Activated naive CD4-positive, alpha-beta T cell treated with anti-CD3 and anti-CD28 coated beads for 36 hours (primary cell): Measurements from ENCODE around the gene SLC4A11. TPM values are rescaled to one million over a fixed set of nuclear protein-coding genes. Genes with fewer than 3 reads are reported as not detected.
"Not testable (repeated sequence)": the region's sequence is repeated elsewhere in the genome, so short reads cannot be mapped to it uniquely, and the experiment has no call there.

Source experiments
- CTCF ChIA-PET: fragments of 350-600 bp; sonication (Branson Sonifier 250); formaldehyde crosslinking; loops from one replicate; lab custom pipeline; 2021; ENCODE audit warnings: antibody characterized with exemption; lab: Charles Lee
- DNase-seq: peaks from one replicate; pipeline ENCODE4 v3.0.0-alpha.2; 2020
- H3K27ac Mint-ChIP-seq: one replicate; pipeline ENCODE4 v1.8.0; 2021; ENCODE audit warnings: mild to moderate bottlenecking, mixed read lengths
- H3K27me3 Mint-ChIP-seq: one replicate; pipeline ENCODE4 v1.8.0; 2021; ENCODE audit warnings: low read depth, mixed read lengths
- H3K36me3 Mint-ChIP-seq: one replicate; pipeline ENCODE4 v1.8.0; 2021; ENCODE audit warnings: low read depth, mixed read lengths
- H3K4me1 Mint-ChIP-seq: one replicate; pipeline ENCODE4 v1.8.0; 2021; ENCODE audit warnings: low read depth, mixed read lengths
- H3K4me3 Mint-ChIP-seq: one replicate; pipeline ENCODE4 v1.8.0; 2021; ENCODE audit warnings: mild to moderate bottlenecking, moderate library complexity, mixed read lengths
- H3K9me3 Mint-ChIP-seq: one replicate; pipeline ENCODE4 v1.8.0; 2021; ENCODE audit warnings: mixed read lengths
- intact Hi-C: fragments of 100-400 bp; cut with micrococcal nuclease; formaldehyde crosslinking; loops from one replicate; pipeline ENCODE4 v1.15.1; 2023
- total RNA-seq, 2 experiments: library from RNA; stranded (reverse); gene quantifications; one replicate each; pipeline ENCODE4 v1.2.3, GENCODE V29; 2021

Gene SLC4A11
- total RNA-seq, 2 experiments from 2014 or later: 0.72 to 0.91 TPM

- H3K27me3 Mint-ChIP-seq: no peaks in the 10 kb centered on the region
These were observed 50.1 kb downstream of the SLC4A11 start for GRCh38 chr20:3188823-3189413.

GRCh38 chr20:3187861-3188260 lies 51.1 kb downstream of the SLC4A11 start:
- H3K27ac Mint-ChIP-seq, DNase-seq, H3K4me3 Mint-ChIP-seq, H3K27me3 Mint-ChIP-seq, H3K4me1 Mint-ChIP-seq, H3K9me3 Mint-ChIP-seq, intact Hi-C loops, CTCF ChIA-PET: not testable (repeated sequence)
- peaks cover 19% of the 10 kb centered on the region for H3K36me3 Mint-ChIP-seq

More at GRCh38 chr20:3188823-3189413, 50.1 kb downstream of the SLC4A11 start:
- H3K4me1 Mint-ChIP-seq: no peaks in the 10 kb centered on the region
- intact Hi-C loops: no loop called here
- H3K9me3 Mint-ChIP-seq: no peaks in the 10 kb centered on the region
- no peak for DNase-seq
- CTCF ChIA-PET: no interaction called here
- H3K4me3 Mint-ChIP-seq: no peak overlapping the region
- H3K36me3 Mint-ChIP-seq: peaks cover 19% of the 10 kb centered on the region
- no peak overlapping the region for H3K27ac Mint-ChIP-seq

- H3K4me1 Mint-ChIP-seq: no peaks in the 10 kb centered on the region
- H3K27me3 Mint-ChIP-seq: no peaks in the 10 kb centered on the region
- DNase-seq: no peak
- intact Hi-C loops: no loop called here
- CTCF ChIA-PET: interaction anchor here (0.7 to 1.2 kb wide), 2 partner anchors 9 to 130 kb away, joined by 3 read pairs; no protein-coding TSS in a partner anchor
- H3K9me3 Mint-ChIP-seq: no peaks in the 10 kb centered on the region
- H3K27ac Mint-ChIP-seq: no peak overlapping the region
- H3K4me3 Mint-ChIP-seq: no peak overlapping the region
- peaks cover 3% of the 10 kb centered on the region for H3K36me3 Mint-ChIP-seq
These were observed 54.9 kb downstream of the SLC4A11 start for GRCh38 chr20:3183896-3184612.

GRCh38 chr20:3182429-3182828 lies 56.6 kb downstream of the SLC4A11 start:
- intact Hi-C loops, CTCF ChIA-PET, H3K27ac Mint-ChIP-seq: not testable (repeated sequence)

GRCh38 chr20:3181270-3181669 lies 57.7 kb downstream of the SLC4A11 start:
- Mint-ChIP-seq H3K27me3 (no peaks in the 10 kb centered on the region), H3K9me3 (no peaks in the 10 kb centered on the region), H3K36me3 (peaks cover 1% of the 10 kb centered on the region), H3K4me1 (no peaks in the 10 kb centered on the region), H3K27ac (no peak overlapping the region), H3K4me3 (no peak overlapping the region)
- intact Hi-C loops: no loop called here
- CTCF ChIA-PET: interaction anchor here (0.6 kb wide), 1 partner anchor 1776 kb away, joined by 3 read pairs; no protein-coding TSS in a partner anchor
- no peak for DNase-seq

More at GRCh38 chr20:3182429-3182828, 56.6 kb downstream of the SLC4A11 start:
- not testable (repeated sequence) for DNase-seq, H3K36me3 Mint-ChIP-seq, H3K9me3 Mint-ChIP-seq, H3K4me3 Mint-ChIP-seq, H3K27me3 Mint-ChIP-seq, H3K4me1 Mint-ChIP-seq

- no peaks in the 10 kb centered on the region for H3K36me3 Mint-ChIP-seq
- H3K4me3 Mint-ChIP-seq: no peak overlapping the region
- H3K4me1 Mint-ChIP-seq: no peaks in the 10 kb centered on the region
- H3K27ac Mint-ChIP-seq: no peak overlapping the region
- no peaks in the 10 kb centered on the region for H3K9me3 Mint-ChIP-seq
- intact Hi-C loops: no loop called here
- CTCF ChIA-PET: no interaction called here
- H3K27me3 Mint-ChIP-seq: no peaks in the 10 kb centered on the region
- no peak for DNase-seq
These were observed 58.7 kb downstream of the SLC4A11 start for GRCh38 chr20:3180319-3180718.

GRCh38 chr20:3177746-3178485 lies 61.1 kb downstream of the SLC4A11 start:
- H3K9me3 Mint-ChIP-seq: no peaks in the 10 kb centered on the region

More at GRCh38 chr20:3177746-3178485, 61.1 kb downstream of the SLC4A11 start:
- peaks cover 7% of the 10 kb centered on the region for H3K4me1 Mint-ChIP-seq
- H3K27ac Mint-ChIP-seq: no peak overlapping the region
- H3K36me3 Mint-ChIP-seq: no peaks in the 10 kb centered on the region
- intact Hi-C loops: no loop called here
- peaks cover 9% of the 10 kb centered on the region for H3K27me3 Mint-ChIP-seq
- no peak overlapping the region for H3K4me3 Mint-ChIP-seq
- CTCF ChIA-PET: no interaction called here
- DNase-seq: no peak

Other genes starting within 250 kb of the SLC4A11 start
- not detected for gene GNRH2, start 195.6 kb downstream of the SLC4A11 start, total RNA-seq
- 10 to 100 TPM; 50.0 to 52.4 TPM for gene MRPS26, start 193.1 kb downstream of the SLC4A11 start, total RNA-seq
- not detected for gene OXT, start 167.6 kb downstream of the SLC4A11 start, total RNA-seq
- gene AVP, start 154.5 kb downstream of the SLC4A11 start, total RNA-seq: not detected
- gene FASTKD5, start 79.3 kb downstream of the SLC4A11 start, total RNA-seq: 10 to 100 TPM; 11.8 to 12.0 TPM
- 1 to 10 TPM; 5.4 to 5.9 TPM for gene UBOX5, start 79.3 kb downstream of the SLC4A11 start, total RNA-seq
- gene LZTS3, start 65.6 kb downstream of the SLC4A11 start, total RNA-seq: 1 to 10 TPM; 1.2 to 1.4 TPM
- gene DDRGK1, start 34.5 kb downstream of the SLC4A11 start, total RNA-seq: 10 to 100 TPM; 78.2 to 79.5 TPM
- gene ITPA, start 29.7 kb downstream of the SLC4A11 start, total RNA-seq: 10 to 100 TPM; 38.2 to 42.1 TPM
- gene DNAAF9, start 168.5 kb upstream of the SLC4A11 start, total RNA-seq: under 1 TPM; 0.35 to 0.43 TPM
- gene ATRN, start 231.8 kb upstream of the SLC4A11 start, total RNA-seq: 1 to 10 TPM; 5.1 TPM